Immature natural killer cell (primary cell): Measurements from ENCODE around the gene GUCY2C. TPM values are rescaled to one million over a fixed set of nuclear protein-coding genes. Genes with fewer than 3 reads are reported as not detected.
A peak's percentile ranks its signal among the peaks of the same experiment; 100 is the strongest.

ENCODE experiments used
- DNase-seq, 3 donors: peaks; one replicate each; pipeline ENCODE4 v3.0.0; 2022; ENCODE audit warnings: mixed read lengths in 1 of 3
- H3K27ac Mint-ChIP-seq, 6 donors: one replicate each; pipeline ENCODE4 v1.8.0; 2020; ENCODE audit warnings: mixed read lengths in 6 of 6, mild to moderate bottlenecking in 5 of 6, inconsistent platforms in 4 of 6, moderate library complexity in 3 of 6
- H3K27me3 Mint-ChIP-seq, 3 donors: one replicate each; pipeline ENCODE4 v1.8.0; 2020 to 2021; ENCODE audit warnings: low read depth in 3 of 3, mild to moderate bottlenecking in 3 of 3, mixed read lengths in 3 of 3, moderate library complexity in 3 of 3, inconsistent platforms in 1 of 3
- H3K36me3 Mint-ChIP-seq, 3 donors: one replicate each; pipeline ENCODE4 v1.8.0; 2020; ENCODE audit warnings: mixed read lengths in 3 of 3, inconsistent platforms in 2 of 3, mild to moderate bottlenecking in 2 of 3
- H3K4me1 Mint-ChIP-seq, 2 donors: one replicate each; pipeline ENCODE4 v1.8.0; 2020; ENCODE audit warnings: inconsistent platforms in 2 of 2, mild to moderate bottlenecking in 2 of 2, mixed read lengths in 2 of 2, moderate library complexity in 1 of 2
- H3K4me3 Mint-ChIP-seq, 5 donors: one replicate each; pipeline ENCODE4 v1.8.0; 2020; ENCODE audit warnings: mild to moderate bottlenecking in 5 of 5, mixed read lengths in 5 of 5, inconsistent platforms in 3 of 5, moderate library complexity in 3 of 5
- H3K9me3 Mint-ChIP-seq, 6 donors: one replicate each; pipeline ENCODE4 v1.8.0; 2020; ENCODE audit warnings: mild to moderate bottlenecking in 6 of 6, mixed read lengths in 6 of 6, inconsistent platforms in 4 of 6, moderate library complexity in 3 of 6
- polyA plus RNA-seq, 3 donors: library from polyadenylated mRNA; unstranded; fragments of 300-500 nt; fragmentation: Illumina TruSeq; gene quantifications; one replicate each; pipeline ENCODE4 v1.2.3, GENCODE V29; 2021

Gene GUCY2C
- polyA plus RNA-seq, 3 donors from 2014 or later, result not detected

GRCh38 chr12:14664434-14665023 lies 31.9 kb downstream of the GUCY2C start:
- H3K4me1 Mint-ChIP-seq, result peaks cover 2 to 7% of the 10 kb centered on the region in 2 donors
- no peak overlapping the region for H3K27ac Mint-ChIP-seq
- no peaks in the 10 kb centered on the region for H3K36me3 Mint-ChIP-seq
- no peak overlapping the region for H3K4me3 Mint-ChIP-seq
- peaks cover 0 to 2% (median 2%) of the 10 kb centered on the region in 3 donors for H3K27me3 Mint-ChIP-seq
- no peaks in the 10 kb centered on the region for H3K9me3 Mint-ChIP-seq
- peak; percentile 3 to 20 (median 19) for DNase-seq

GRCh38 chr12:14663002-14663401 lies 33.4 kb downstream of the GUCY2C start:
- Mint-ChIP-seq H3K36me3 (no peaks in the 10 kb centered on the region), H3K27me3 (peaks cover 0 to 2% (median 0%) of the 10 kb centered on the region in 3 donors), H3K27ac (no peak overlapping the region), H3K4me1 (peaks cover 2 to 7% of the 10 kb centered on the region in 2 donors), H3K9me3 (no peaks in the 10 kb centered on the region), H3K4me3 (no peak overlapping the region)
- DNase-seq, result no peak

GRCh38 chr12:14656846-14657245 lies 39.6 kb downstream of the GUCY2C start:
- H3K4me3 Mint-ChIP-seq, result no peak overlapping the region
- H3K27ac Mint-ChIP-seq, result no peak overlapping the region
- H3K36me3 Mint-ChIP-seq, result no peaks in the 10 kb centered on the region
- no peak for DNase-seq
- peaks cover 0 to 3% (median 0%) of the 10 kb centered on the region in 3 donors for H3K27me3 Mint-ChIP-seq
- no peaks in the 10 kb centered on the region for H3K4me1 Mint-ChIP-seq
- H3K9me3 Mint-ChIP-seq, result no peaks in the 10 kb centered on the region

- no peak for DNase-seq
- no peaks in the 10 kb centered on the region for H3K4me1 Mint-ChIP-seq
- no peak overlapping the region for H3K27ac Mint-ChIP-seq
- peaks cover 0 to 3% (median 3%) of the 10 kb centered on the region in 3 donors for H3K27me3 Mint-ChIP-seq
- no peak overlapping the region for H3K4me3 Mint-ChIP-seq
- H3K9me3 Mint-ChIP-seq, result no peaks in the 10 kb centered on the region
- no peaks in the 10 kb centered on the region for H3K36me3 Mint-ChIP-seq
These were observed 41.1 kb downstream of the GUCY2C start for GRCh38 chr12:14655284-14655683.

- DNase-seq, result no peak
- Mint-ChIP-seq H3K27ac (no peak overlapping the region), H3K4me3 (no peak overlapping the region), H3K9me3 (no peaks in the 10 kb centered on the region), H3K27me3 (peaks cover 0 to 3% (median 3%) of the 10 kb centered on the region in 3 donors), H3K36me3 (no peaks in the 10 kb centered on the region), H3K4me1 (no peaks in the 10 kb centered on the region)
These were observed 41.6 kb downstream of the GUCY2C start for GRCh38 chr12:14654842-14655241.

- DNase-seq, result no peak
- Mint-ChIP-seq H3K27ac (no peak overlapping the region), H3K36me3 (no peaks in the 10 kb centered on the region), H3K9me3 (no peaks in the 10 kb centered on the region), H3K27me3 (peaks cover 0 to 3% (median 3%) of the 10 kb centered on the region in 3 donors), H3K4me1 (no peaks in the 10 kb centered on the region), H3K4me3 (no peak overlapping the region)
These were observed 42.0 kb downstream of the GUCY2C start for GRCh38 chr12:14654416-14654815.

- H3K27me3 Mint-ChIP-seq, result peaks cover 0 to 6% (median 3%) of the 10 kb centered on the region in 3 donors
- DNase-seq, result no peak
- no peaks in the 10 kb centered on the region for H3K9me3 Mint-ChIP-seq
- H3K36me3 Mint-ChIP-seq, result no peaks in the 10 kb centered on the region
- no peak overlapping the region for H3K4me3 Mint-ChIP-seq
- H3K4me1 Mint-ChIP-seq, result no peaks in the 10 kb centered on the region
- H3K27ac Mint-ChIP-seq, result no peak overlapping the region
These were observed 43.9 kb downstream of the GUCY2C start for GRCh38 chr12:14652483-14652882.

- peaks cover 3 to 6% (median 4%) of the 10 kb centered on the region in 3 donors for H3K27me3 Mint-ChIP-seq
- no peak overlapping the region for H3K4me3 Mint-ChIP-seq
- no peak overlapping the region for H3K27ac Mint-ChIP-seq
- H3K4me1 Mint-ChIP-seq, result no peaks in the 10 kb centered on the region
- DNase-seq, result no peak
- H3K36me3 Mint-ChIP-seq, result no peaks in the 10 kb centered on the region
- no peaks in the 10 kb centered on the region for H3K9me3 Mint-ChIP-seq
These were observed 45.0 kb downstream of the GUCY2C start for GRCh38 chr12:14651371-14651770.

- H3K27me3 Mint-ChIP-seq, result peaks cover 3 to 6% (median 4%) of the 10 kb centered on the region in 3 donors
- no peaks in the 10 kb centered on the region for H3K9me3 Mint-ChIP-seq
- H3K4me3 Mint-ChIP-seq, result no peak overlapping the region
- no peaks in the 10 kb centered on the region for H3K36me3 Mint-ChIP-seq
- H3K27ac Mint-ChIP-seq, result no peak overlapping the region
- DNase-seq, result no peak
- no peaks in the 10 kb centered on the region for H3K4me1 Mint-ChIP-seq
These were observed 45.6 kb downstream of the GUCY2C start for GRCh38 chr12:14650789-14651188.

GRCh38 chr12:14647028-14647750 lies 49.2 kb downstream of the GUCY2C start:
- no peaks in the 10 kb centered on the region for H3K36me3 Mint-ChIP-seq
- no peaks in the 10 kb centered on the region for H3K9me3 Mint-ChIP-seq
- H3K4me1 Mint-ChIP-seq, result peaks cover 12 to 16% of the 10 kb centered on the region in 2 donors
- DNase-seq, result no peak
- no peak overlapping the region for H3K4me3 Mint-ChIP-seq
- no peak overlapping the region for H3K27ac Mint-ChIP-seq
- H3K27me3 Mint-ChIP-seq, result peaks cover 6 to 8% (median 6%) of the 10 kb centered on the region in 3 donors

- no peaks in the 10 kb centered on the region for H3K36me3 Mint-ChIP-seq
- peaks cover 0 to 10% (median 8%) of the 10 kb centered on the region in 3 donors for H3K27me3 Mint-ChIP-seq
- DNase-seq, result peak in 2 of 3 donors; percentile 4 to 15
- peaks cover 12 to 16% of the 10 kb centered on the region in 2 donors for H3K4me1 Mint-ChIP-seq
- H3K27ac Mint-ChIP-seq, result no peak overlapping the region
- no peaks in the 10 kb centered on the region for H3K9me3 Mint-ChIP-seq
- H3K4me3 Mint-ChIP-seq, result peak overlapping the region in 1 of 5 donors; percentile 27
These were observed 53.1 kb downstream of the GUCY2C start for GRCh38 chr12:14643251-14643650.

GRCh38 chr12:14638066-14638465 lies 58.3 kb downstream of the GUCY2C start:
- Mint-ChIP-seq H3K4me1 (peaks cover under 1 to 3% of the 10 kb centered on the region in 2 donors), H3K9me3 (peaks cover 0 to 16% (median 7%) of the 10 kb centered on the region in 6 donors), H3K4me3 (no peak overlapping the region), H3K36me3 (peaks cover 0 to 10% (median 0%) of the 10 kb centered on the region in 3 donors), H3K27ac (no peak overlapping the region), H3K27me3 (peaks cover 4 to 9% (median 7%) of the 10 kb centered on the region in 3 donors)
- no peak for DNase-seq

GRCh38 chr12:14635776-14636175 lies 60.6 kb downstream of the GUCY2C start:
- Mint-ChIP-seq H3K4me3 (no peak overlapping the region), H3K27ac (no peak overlapping the region), H3K36me3 (peaks cover 0 to 10% (median 0%) of the 10 kb centered on the region in 3 donors), H3K4me1 (no peaks in the 10 kb centered on the region), H3K27me3 (peaks cover 4 to 6% (median 5%) of the 10 kb centered on the region in 3 donors), H3K9me3 (peaks cover 0 to 16% (median 7%) of the 10 kb centered on the region in 6 donors)
- no peak for DNase-seq

- Mint-ChIP-seq H3K36me3 (peaks cover 0 to 3% (median 0%) of the 10 kb centered on the region in 3 donors), H3K4me3 (no peak overlapping the region), H3K4me1 (no peaks in the 10 kb centered on the region), H3K9me3 (peaks cover 0 to 5% (median under 1%) of the 10 kb centered on the region in 6 donors), H3K27ac (no peak overlapping the region), H3K27me3 (peaks cover 1 to 10% (median 4%) of the 10 kb centered on the region in 3 donors)
- DNase-seq, result no peak
These were observed 65.6 kb downstream of the GUCY2C start for GRCh38 chr12:14630793-14631192.
